Activated effector memory CD4-positive, alpha-beta T cell treated with anti-CD3 and anti-CD28 coated beads, Interleukin-2, amount 50 U/mL, for 16 hours (primary cell): ENCODE measurements around the gene C3orf22.

Source experiments
- DNase-seq: peaks from one replicate; pipeline ENCODE4 v3.0.0-alpha.2; 2020

Gene C3orf22

DNA sequence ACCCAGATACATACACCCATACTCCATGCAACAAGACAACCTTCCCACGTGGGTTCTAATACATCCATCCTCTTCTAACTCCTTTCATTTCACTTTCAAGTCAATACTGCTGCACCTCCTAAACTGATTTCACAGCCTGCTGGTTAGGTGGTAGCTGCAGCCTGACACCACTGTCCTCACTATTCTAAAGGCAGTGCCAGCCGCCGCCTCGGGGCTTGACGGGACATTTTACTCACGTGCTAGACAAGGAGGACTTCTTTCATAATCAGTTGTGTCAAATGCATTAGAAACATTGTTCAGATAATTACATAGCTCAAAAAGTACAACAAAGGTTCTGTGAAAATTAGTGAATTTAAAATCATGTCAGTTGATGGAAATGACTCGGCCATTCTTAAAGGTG, 47.4 kb downstream of the C3orf22 start:
- DNase-seq: peak; percentile 37

DNA sequence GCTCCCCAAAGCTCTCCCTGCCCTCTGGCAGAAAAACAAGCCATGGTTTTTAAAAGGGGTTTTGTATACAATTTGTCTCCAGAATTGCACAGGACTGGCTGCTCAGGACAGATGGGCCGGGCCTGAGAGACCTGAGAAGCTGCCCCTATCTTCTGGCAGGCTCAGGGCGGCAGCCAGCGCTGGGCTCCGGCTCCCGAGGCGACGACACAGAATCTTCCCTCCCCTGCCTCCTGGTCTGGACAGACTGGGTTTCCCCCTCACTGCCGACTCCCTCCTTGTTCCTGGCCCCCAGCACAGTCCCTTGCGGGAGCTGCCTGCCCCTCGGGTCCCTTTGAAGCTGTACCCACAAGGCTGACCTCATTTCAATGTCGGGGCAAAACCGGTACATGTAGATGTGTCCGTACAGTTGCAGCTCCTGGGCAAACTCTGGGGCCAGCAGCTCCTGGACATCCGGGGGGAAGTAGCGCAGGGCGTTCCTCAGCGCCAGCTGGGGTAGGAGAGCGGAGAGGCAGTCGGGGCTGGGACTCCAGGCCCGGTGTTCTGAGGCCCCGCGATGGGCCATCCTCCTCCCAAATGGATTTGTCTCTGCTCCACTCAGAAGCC, 48.3 kb downstream of the C3orf22 start:
- peak; percentile 58 for DNase-seq

DNA sequence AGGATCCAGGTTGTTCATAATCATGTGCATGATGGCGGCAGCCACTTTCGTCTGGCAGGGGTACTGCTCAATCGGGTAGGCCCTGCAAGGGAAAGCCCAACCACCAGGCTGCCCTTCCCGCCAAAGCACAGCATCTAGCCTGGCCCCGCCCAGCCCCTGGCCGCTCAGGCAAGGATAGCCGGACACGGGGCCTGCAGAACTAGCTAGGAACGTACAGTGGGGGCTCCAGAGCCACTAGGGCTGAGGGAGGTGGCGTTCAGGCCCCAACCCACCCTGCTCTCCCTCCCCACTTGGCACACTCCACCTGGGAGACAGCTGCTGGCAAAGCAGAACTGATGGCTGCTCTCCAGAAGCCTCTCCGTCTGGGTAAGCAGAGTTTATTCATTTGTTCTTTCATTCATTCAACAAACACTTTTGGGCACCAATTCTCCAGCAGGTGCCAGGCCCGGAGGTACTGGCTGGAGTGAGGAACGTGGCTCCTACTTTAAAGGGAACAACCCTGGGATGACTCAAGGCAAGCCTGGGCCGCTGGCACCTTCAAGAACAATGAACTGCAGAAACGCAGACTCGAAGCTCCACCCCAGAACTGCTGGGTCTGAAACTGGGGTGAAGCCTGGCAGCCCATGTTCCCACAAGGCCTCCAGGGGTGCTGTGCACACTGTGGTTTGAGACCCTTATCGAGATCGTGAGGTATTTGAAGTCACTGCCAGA, 49.0 kb downstream of the C3orf22 start:
- DNase-seq: peak; percentile 42

DNA sequence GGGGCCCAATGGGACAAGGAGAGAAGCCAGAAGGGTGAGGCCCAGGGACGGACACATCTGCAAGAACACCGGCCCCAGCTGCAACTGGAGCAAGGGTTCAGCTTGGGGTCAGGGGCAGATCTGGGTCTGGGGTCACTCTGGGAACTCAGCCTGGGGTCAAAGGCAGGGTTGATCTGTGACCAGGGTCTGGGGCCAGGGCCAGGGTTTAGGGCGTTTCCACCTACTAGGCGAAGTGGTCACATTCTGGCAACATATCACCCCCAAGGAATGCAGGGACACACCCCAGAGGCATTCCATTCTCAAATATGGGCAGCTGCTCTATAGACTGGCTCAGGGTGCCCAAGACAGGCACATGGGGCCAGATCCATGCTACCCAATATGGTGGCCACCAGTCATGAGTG, 50.2 kb downstream of the C3orf22 start:
- DNase-seq: no peak

DNA sequence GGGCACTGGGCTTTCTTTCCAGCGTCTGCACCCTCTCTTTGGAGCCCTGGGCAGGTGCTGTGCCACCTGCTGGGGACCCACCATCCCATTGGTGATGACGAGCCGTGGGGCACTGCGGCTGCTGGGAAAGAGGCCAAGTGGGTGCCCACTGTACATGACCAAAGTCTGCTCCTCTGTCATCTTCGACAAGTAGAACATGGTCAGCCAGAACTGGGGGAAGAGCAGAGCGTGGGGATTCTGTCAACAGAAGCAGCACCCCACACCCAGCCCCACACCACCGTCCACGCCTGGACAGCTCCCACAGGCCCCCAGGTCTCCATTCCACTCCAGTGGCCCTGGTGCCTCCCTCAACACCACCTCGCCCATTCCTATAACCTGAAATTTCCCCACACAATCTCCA, 50.8 kb downstream of the C3orf22 start:
- no peak for DNase-seq

DNA sequence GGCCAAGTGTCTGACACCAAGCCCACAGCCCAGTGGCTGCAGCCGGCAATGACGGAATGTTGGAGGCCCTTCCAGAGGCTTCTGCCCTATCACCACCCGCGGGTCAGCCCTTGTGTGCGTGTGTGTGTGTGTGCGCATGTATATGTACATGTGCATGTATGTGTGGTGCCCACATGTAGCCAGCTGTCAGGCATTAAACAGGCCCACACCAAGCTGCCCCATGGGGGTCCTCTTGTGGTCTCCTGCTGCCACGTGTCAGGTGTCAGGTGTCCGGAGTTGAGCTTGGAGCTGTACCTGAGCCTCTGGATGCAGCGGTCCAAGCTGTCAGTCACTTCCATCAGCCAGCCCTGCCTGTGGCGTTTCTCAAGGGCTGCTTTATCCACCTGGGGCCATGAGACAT, 55.0 kb downstream of the C3orf22 start:
- no peak for DNase-seq

DNA sequence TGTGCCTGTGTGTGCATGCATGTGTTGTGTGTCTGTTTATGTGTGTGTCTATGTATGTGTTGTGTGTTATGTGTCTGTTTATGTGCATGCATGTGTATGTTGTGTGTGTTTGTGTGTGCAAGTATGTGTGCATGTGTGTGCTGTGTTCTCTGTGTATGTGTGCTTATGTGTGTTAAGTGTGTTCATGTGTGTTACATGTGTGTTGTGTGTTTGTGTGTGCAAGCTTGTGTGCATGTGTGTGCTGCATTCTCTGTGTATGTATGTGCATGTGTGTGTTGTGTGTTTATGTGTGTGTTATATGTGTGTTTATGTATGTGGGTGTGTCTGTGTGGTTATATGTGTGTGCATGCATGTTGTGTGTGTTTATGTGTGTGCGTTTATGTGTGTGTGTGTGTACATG, 56.1 kb downstream of the C3orf22 start:
- no peak for DNase-seq

DNA sequence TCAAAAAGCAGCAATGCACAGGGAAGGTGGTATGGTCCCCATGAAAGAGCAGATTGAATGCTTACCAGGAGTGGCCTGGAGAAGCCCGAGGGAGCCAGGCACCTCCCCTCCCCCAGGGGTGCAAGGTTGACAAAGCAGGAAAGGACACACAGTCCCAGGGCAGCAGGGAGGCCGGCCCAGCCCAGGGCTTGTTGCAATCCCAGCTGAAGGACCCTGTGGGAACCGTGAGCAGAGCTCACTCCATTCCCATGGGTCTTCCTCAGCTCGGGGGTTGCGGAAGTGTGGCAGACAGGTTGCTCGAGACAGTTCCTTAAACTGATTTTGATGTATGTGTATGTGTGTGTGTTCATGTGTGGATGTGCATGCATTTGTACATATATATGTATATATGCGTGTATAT, 57.0 kb downstream of the C3orf22 start:
- DNase-seq: no peak

DNA sequence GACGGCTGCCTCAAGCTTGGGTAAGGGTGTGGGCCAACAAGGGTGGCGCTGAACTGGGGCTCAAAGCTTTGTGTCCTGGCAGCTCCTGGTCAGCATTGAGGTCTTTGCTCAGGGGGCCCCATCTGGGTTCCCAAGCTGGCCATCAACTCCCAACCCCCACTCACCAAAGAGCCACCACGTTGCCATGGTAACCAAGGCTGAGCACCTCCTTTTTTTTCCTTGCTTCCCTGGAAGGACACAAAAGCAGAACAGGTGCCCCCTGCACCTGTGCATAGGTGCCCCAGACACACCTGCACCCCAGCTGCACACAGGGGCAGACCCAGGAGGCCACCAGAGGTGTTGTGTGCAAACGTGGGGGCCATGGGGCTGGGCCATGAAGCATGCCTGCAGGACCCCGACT, 57.7 kb downstream of the C3orf22 start:
- no peak for DNase-seq

DNA sequence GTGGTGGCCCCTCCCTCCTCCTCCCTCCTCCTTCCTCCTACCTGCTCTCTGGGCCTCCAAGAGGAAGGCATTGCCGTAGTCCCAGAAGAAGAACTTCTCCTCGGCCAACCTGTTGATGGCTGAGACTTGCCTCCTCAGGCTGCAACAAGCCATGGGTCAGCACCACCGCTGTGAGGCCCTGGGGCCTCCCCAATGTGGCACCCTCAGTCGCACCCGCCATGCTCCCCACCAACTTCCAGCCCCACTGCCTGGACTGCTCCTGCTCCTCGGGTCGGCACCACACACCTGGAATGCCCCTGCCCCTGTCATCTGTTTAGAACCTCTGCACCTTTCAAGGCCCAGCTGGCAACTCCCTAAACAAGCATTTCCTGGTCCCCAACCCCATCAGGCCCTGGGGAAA, 58.7 kb downstream of the C3orf22 start:
- no peak for DNase-seq
